GM19438 (cell line): ENCODE measurements around the gene SGMS1.
"Not testable (repeated sequence)": the region's sequence is repeated elsewhere in the genome, so short reads cannot be mapped to it uniquely, and the experiment has no call there.

Source experiments
- ATAC-seq: cut with Tn5 transposase; IDR thresholded peaks from one replicate; pipeline ENCODE4 v1.9.1; 2021; ENCODE audit warnings: low read depth; ENCODE audit not compliant: unreplicated experiment

SGMS1 gene

GRCh38 chr10:50286996-50287803 is 336.6 kb downstream of the SGMS1 start:
- no peak for ATAC-seq

- ATAC-seq = no peak
Measured at GRCh38 chr10:50286517-50286916, 337.2 kb downstream of the SGMS1 start.

- no peak for ATAC-seq
Measured at GRCh38 chr10:50281967-50282522, 341.7 kb downstream of the SGMS1 start.

GRCh38 chr10:50281210-50281966 is 342.4 kb downstream of the SGMS1 start:
- no peak for ATAC-seq

- no peak for ATAC-seq
Measured at GRCh38 chr10:50280049-50280841, 343.5 kb downstream of the SGMS1 start.

- no peak for ATAC-seq
Measured at GRCh38 chr10:50279489-50279888, 344.3 kb downstream of the SGMS1 start.

GRCh38 chr10:50275650-50276235 is 348.0 kb downstream of the SGMS1 start:
- peak; percentile 64 for ATAC-seq

- ATAC-seq = no peak
Measured at GRCh38 chr10:50272531-50272930, 351.2 kb downstream of the SGMS1 start.

- no peak for ATAC-seq
Measured at GRCh38 chr10:50271564-50272250, 352.0 kb downstream of the SGMS1 start.

- not testable (repeated sequence) for ATAC-seq
Measured at GRCh38 chr10:50267877-50268276, 355.9 kb downstream of the SGMS1 start.

- not testable (repeated sequence) for ATAC-seq
Measured at GRCh38 chr10:50262625-50263024, 361.1 kb downstream of the SGMS1 start.

- peak; percentile 97 for ATAC-seq
Measured at GRCh38 chr10:50260791-50261281, 362.9 kb downstream of the SGMS1 start.
